GM18520 (cell line): ENCODE measurements around the gene ATOX1.

Experiments used
- ATAC-seq: cut with Tn5 transposase; IDR thresholded peaks from one replicate; pipeline ENCODE4 v1.9.1; 2021; ENCODE audit not compliant: unreplicated experiment

The ATOX1 gene

DNA sequence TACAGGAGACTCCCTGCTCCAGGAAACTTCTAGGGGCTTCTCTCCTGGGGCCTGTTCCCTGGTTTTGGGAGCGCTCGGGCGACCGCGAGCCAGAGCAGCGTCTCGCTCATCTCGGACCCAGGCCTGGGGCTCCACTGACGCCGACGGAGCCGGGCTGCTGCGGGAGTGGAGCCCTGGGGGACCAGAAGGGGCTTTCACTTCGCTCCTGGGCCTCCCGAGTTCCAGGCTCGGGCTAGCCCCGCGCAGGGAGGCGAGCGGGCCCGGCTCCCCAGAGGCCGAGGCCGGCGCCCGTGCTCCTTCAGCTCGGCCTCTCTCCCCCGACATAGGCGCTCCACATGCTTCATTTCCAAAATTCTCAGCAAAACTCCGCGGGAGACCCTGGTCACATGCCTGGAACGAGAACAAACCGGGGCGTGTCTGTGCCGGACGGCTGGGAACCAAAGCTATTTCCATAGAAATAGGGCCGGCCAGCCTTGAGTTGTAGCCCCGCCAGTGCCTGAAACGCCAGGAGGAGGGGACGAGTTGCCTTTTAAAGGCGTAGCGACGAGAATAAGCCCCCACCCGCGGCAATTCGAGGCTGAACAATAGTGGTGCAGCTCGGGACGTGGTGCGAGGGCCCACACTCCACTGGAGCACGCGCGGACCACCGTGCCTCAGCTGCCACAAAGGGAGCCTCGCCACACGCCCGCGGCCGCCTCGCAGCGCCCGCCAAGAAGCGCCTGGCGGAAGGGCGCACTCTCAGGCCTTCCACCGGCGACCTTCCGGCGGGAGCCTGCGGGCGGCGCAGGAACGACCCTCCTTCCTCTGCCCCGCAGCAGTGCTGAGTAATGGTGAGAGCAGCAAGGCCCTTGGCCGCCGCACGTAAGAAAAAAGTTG lies 12.2 kb upstream of the ATOX1 start:
- ATAC-seq = peak; percentile 13

DNA sequence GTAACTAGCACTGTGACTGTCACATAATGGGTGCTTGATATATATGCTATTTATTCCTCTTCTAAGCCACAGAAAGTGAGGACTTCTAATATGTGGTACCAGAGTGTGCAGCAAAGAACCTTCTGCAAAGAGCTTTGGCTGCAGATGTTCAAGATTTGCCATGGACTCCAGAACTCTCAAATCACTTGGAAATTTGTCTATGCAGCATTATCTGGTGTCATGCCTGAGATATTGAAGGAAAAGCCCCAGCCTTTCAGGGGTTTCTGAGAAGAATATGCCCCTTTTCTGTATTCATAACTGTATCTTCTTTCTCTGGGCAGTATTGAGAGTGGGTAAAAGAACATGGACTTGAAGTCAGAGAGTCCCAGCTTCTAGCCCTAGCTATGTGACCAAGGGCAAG lies 8.5 kb upstream of the ATOX1 start:
- no peak for ATAC-seq

DNA sequence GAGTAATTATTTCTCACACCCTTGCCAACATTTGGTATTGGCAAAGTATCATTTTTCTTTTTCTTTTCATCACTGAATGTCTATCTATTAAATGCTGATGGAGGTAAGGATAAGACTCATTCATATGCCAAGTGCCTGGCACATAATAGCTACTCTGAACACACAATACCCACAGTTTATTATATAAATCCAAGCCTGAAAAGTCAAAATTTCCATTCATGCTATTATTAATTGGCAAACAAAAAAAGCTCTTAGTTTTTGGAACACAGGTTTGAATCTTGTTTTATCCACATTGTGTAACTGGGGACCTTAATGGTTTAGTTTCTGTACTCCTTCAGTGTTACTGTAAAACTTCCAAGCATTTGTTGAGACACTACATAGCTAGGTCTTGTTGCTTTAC lies 6.4 kb upstream of the ATOX1 start:
- ATAC-seq = no peak

DNA sequence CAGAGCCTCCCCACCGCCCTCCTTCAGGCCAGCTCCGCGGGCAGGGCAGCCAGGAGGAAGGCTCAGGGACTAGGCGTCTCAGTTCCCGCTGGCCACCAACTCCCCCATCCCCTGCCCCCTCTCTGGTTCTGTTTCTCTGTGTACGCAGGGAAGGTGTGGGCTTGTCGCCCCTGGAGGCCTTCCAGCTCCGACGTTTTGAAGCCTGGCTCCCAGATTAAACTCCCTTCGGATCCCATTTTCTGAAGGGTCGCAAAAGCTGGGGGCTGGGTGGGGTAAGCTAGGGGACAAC lies 346 bp downstream of the ATOX1 start:
- no peak for ATAC-seq

DNA sequence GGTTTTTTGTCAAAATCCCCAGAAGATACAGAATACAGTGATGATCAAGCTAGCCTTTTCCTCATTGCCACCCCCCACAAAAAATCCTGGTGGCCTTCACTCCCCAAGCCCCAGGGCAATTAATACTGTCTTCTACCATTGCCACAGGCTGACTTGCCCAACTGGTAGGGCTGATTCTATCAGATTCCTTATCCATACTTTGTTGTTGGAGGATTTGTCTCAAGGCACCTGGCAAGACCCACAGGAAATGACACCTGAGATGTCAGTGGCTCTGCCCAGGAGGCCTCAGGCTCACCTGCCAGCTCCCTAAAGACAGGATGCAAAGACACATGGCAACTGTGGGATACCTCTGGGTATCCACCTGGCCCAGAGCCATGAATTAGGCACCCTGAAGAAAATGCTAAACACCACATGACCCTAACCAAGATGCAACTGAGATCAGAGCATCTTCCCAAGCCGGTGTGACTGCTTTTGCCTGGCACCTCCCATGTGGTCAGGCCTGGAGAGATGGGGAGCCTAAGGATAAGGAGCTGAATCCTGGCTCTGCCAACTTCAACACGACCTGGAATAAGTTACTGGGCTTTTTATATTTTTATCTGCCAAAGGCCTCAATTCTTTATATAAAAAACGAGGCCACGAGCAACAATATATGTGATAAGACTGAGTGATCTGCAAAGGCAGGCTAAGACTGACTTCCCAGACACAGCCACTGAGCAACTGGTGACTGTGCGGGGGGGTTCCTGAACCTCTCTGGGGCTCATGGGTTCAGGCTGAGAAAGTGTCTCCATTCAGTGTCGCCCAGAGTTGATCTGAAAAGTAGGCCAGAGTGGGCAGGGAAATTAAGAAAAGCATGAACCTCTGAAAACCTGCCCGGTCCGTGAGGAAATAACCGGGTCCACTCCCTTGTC lies 944 bp downstream of the ATOX1 start:
- no peak for ATAC-seq

DNA sequence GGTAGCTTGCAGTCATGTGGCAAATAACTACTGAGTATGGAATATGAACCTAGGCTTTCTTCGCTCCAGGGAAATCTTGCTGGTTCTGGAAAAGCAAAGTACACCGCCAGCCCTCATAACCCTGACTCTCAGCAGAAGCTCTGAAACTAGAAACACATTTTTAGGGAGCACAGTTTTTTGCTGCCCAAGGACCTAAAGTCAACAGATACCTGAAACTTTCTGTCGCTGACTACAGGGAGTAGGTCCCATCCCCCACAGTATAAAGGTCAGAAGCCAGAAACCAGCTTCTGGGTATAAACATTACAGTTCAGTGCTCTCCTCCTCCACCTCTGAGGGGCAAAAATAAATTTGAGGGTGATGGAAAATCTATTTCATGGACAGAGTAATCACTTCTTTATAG lies 3.0 kb downstream of the ATOX1 start:
- no peak for ATAC-seq

DNA sequence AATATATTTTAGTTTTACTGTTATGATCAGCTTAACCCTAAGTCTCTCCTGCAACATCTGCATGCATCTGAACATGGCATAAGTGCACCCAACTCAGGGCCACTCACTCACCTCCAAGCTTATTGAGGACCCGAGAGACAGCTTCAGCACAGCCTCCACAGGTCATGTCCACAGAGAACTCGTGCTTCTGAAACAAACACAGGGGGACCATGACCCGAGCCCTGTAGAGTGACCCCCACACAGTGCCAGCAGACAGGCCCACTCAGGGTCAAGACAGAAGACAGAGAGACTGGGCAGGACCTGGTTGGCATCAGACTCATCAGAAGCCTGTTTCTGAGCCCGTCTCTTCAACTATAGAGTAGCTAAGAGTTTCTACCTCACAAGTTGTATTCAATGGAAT lies 6.8 kb downstream of the ATOX1 start:
- no peak for ATAC-seq

DNA sequence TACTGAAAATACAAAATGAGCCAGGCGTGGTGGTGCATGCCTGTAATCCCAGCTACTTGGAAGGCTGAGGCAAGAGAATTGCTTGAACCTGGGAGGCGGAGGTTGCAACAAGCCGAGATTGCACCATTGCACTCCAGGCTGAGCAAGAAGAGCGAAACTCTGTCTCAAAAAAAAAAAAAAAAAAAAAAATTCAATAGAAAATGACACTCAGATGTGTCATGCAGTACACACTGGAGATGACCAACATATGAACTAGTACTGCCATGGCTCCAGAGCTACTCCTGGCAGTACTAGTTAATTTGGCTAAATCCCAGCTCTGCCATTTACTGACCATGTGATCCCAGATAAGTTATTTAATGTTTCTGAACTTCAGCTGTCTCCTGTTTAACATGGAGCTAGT lies 7.3 kb downstream of the ATOX1 start:
- ATAC-seq = no peak

DNA sequence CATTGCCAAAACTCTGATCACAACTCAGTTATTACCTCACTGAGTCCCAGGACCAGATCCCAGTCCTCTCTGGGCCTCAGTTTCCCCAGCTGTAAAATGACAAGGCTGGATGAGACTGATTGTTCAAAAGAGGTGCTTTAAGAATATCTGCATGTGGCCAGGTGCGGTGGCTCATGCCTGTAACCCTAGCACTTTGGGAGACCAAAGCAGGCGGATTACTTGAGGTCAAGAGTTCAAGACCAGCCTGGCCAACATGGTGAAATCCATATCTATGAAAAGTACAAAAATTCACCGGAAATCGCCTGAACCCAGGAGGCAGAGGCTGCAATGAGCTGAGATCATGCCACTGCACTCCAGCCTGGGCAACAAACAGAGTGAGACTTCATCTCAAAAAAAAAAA lies 8.3 kb downstream of the ATOX1 start:
- ATAC-seq = no peak

DNA sequence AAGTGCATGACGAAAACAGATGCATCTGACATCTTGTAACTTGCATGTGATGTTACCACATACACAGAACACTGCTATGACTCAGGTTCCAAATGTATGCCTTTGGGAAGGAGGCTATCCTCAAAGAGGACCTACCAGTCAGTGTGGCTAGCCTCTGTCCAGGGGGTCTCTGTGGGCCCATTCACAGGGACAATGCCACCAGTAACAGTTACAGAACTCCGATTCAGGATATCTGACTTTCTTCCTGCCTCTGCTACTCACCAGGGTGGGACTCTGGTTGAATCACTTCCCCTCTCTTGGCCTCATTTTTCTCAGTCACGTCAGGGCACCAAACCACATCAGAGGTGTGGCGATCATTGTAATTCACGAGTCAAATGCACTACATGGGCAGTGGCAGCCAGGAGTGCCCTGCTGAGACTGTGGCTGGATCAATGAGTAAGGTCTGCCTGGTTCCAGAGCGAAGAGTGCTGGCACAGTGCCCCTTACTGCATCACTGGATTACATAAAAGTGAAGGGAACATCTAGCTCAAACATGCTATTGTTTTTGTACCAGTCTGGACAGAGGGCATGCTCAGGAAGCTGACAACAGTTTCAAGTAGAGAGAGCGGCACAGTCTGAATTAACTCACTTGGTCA lies 13.2 kb downstream of the ATOX1 start:
- ATAC-seq = peak; percentile 33

DNA sequence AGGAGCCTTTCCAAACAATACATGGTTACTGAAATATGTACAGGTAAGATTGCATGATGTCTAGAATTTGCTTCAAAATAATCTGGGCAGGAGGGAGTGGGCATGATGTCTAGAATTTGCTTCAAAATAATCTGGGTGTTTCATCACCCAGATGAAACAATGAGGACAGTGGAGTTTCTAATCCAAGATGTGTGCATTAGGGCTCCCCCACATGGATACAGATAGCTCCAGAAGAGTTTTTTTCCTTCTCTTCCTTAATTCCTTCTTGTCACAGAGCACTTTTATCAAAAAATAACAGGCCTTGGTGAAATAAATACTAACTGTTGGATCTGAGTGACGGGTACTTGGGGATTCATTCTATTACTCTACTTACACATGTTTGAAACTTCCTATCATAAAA lies 14.9 kb downstream of the ATOX1 start:
- ATAC-seq = no peak

DNA sequence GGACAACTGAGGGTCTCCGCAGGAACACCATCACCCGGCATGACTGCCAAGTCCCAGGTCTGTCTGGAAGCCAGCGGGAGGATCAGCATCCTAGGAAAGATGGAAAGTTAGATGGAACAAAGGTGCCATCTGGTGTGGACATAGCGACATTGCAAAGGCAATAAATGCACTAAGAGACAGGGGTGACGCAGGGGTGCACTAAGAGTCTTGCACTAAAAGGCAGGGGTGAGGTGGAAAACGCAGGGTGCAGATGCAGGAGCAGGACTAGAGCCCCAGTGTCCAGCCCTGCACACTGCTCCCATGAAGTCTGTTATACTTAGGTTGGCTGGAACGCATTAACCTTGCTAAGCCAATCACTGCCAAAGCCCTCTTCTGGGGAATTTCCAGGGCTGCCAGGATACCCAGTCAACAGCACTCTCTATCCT lies 15.5 kb downstream of the ATOX1 start:
- no peak for ATAC-seq

DNA sequence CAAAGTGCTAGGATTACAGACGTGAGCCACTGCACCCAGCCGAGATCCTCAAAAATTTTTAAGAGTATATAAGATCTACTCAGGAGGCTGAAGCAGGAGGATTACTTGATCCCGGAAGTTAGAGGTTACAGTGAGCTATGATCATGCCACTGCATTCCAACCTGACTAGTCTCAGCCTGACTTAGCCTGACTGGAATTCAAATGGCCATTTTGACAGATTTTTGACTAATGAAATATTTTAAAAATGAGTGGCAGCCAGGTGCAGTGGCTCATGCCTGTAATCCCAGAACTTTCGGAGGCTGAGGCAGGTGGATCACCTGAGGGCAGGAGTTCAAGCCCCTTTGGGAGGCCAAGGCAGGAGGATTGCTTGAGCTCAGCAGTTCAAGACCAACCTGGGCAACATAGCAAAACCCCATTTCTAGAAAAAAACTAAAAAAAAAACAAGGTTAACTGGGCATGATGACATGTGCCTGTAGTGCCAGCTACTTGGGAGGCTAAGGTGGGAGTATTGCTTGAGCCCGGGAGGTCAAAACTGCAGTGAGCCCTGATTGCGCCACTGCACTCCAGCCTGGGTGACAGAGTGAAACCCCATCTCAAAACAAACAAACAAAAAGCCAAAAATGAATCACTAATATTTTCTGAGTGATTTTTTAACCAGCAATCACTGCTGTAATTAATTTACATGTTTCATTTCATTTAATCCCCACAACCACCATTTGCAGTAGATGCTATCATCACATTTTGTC lies 16.6 kb downstream of the ATOX1 start:
- ATAC-seq = no peak

DNA sequence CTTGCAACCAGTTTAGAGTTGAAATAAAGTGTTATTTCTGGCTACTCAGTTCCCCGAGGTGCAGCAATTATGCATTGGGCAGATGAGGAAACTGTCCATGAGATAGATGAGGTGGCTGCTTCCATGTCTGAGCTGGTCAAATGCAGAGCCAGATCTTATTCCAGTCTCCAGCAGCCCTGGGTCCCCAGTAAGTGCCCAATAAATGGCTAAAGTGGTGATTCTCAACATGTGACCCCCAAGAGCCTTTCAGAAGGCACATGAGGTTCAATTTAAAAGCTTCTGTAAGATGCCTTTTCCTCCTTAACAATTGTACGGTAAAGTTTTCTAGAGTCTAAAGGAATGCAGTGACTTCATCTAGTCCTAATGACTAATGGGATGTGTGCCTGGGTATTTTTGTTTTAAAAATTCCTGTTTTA lies 17.5 kb downstream of the ATOX1 start:
- no peak for ATAC-seq

DNA sequence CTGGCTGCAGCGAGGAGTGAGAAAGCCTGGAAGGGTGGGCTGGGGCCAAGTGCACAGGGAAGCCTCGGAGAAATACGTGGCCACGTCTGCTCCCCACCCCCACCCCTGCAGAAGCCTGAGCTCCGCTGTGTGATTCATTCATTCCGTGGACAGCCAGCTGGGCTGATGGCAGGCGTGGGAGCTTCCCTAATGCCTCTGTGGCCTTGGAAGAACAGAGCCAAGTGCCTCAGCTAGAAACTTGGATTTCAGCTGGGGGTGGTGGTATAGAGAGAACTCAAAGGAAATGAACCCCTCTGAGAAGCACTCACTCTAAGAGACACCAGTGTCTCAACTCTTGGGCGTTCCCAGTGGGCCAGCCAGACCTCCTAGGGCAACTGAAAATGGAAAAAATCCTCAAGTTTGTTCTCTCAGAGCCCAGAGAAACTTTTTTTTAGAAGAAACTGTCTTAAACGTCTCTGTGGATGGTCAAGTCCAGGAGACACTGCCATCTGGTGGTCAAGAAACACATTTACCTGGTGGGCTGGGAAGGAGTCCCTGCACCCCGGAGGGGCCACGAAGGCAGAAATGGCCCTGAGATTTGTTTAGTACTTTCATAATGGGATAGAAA lies 18.0 kb downstream of the ATOX1 start:
- peak; percentile 48 for ATAC-seq

DNA sequence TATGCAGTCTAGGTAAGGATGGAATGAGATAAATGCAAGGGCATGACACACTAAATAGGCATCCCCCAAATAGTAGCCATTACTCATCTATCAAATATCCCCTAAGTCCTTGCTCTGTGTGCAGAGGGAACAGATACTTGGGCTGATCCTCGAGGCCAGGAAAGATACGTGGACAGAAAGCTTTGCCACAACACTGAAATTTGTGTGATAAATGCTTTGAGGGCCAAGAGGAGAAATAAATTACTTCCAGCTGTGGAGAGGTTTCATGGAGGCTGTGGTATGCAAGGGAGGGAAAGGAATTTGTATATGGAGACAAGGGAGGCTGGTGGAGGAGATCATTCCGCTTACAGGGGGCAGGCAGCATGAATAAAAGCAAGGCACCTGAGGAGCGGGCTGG lies 18.5 kb downstream of the ATOX1 start:
- ATAC-seq = no peak

DNA sequence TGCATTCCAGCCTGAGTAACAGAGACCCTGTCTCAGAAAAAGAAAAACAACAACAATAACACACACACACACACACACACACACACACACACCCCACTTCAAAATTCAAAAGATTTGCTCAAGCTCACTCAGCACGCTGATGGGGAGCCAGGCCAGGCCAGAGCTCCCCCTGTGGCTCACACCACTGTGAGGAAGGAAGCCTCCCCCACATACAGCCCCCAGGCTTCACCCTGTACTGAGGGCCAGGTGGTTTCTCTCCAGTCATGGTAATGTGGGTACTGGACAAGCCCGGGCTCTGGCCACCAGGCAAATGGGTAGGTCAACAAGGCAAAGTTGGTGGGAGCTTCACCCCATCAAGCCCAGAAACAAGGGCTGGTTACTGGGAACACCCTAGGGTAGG lies 19.0 kb downstream of the ATOX1 start:
- no peak for ATAC-seq

DNA sequence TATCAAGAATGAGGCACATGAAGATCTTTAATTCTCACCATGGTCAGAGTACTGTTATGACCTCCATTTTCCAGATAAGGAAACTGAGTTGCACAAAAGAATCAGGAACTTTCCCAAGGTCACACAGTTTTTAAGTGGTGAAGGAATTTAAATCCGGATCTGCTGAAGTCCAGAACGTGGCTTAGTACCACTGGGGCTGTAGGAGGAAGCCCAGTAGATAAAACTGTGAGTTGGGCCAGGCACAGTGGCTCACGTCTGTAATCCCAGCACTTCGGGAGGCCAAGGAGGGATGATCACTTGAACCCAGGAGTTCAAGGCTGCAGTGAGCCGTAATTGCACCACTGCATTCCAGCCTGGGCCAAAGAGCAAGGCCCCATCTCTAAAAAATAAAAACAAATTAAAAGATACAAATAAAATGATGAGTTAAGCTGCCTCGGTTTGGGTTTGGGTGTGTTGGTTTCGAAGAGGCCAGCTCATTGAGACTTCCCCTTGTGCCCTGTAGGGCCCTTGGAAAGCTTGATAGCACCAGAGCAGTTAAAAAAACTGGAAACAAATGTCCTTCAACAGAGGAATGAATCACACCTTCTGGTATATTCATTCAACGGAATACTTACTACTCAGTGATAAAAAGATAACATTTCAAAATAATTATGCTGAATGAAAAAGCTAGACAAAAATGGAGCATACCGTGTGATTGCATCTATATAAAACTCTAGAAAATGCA lies 20.1 kb downstream of the ATOX1 start:
- ATAC-seq = no peak

DNA sequence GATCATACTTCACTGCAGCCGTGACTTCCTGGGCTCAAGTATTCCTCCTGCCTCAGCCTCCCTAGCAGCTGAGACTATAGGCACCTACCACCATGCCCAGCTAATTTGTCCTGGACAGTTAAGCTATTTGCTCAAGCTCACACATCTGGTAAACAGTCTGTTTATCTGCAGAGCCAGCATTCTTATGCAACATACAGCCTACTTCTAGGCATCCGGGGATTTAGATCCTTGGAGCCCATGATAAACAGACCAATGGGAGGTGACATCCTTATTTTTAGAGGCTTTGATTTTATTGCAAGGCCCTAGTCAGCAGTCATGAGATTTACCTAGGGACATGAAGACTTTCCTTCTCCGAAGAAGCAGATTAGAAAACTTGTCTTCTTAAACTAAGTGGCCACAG lies 21.0 kb downstream of the ATOX1 start:
- ATAC-seq = no peak

DNA sequence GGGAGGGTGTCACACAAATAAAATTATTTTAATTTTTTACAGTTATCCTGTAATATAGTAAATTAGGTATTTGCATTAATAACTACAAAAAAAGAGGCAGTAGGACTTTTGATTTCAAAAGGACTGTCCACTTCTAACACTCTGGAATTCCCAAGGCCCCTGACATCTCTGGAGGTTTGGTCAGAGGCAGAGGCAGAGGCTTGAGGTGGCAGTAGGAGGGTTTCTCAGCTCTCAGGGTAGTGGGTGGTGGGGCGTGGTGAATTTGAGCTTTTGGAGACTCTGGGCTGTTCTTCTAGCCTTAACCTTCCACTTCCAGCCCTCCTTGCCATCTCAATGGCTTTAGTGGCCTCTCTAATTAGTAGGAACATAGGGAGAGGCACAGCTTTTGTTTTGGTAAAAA lies 22.8 kb downstream of the ATOX1 start:
- no peak for ATAC-seq
